Iris pigment epithelial cell (primary cell): ENCODE data around the gene G6PC3.

Source experiments
- DNase-seq: peaks from one replicate; pipeline ENCODE4 v3.0.0-alpha.2; 2011; ENCODE audit warnings: low read depth

G6PC3 gene

DNA sequence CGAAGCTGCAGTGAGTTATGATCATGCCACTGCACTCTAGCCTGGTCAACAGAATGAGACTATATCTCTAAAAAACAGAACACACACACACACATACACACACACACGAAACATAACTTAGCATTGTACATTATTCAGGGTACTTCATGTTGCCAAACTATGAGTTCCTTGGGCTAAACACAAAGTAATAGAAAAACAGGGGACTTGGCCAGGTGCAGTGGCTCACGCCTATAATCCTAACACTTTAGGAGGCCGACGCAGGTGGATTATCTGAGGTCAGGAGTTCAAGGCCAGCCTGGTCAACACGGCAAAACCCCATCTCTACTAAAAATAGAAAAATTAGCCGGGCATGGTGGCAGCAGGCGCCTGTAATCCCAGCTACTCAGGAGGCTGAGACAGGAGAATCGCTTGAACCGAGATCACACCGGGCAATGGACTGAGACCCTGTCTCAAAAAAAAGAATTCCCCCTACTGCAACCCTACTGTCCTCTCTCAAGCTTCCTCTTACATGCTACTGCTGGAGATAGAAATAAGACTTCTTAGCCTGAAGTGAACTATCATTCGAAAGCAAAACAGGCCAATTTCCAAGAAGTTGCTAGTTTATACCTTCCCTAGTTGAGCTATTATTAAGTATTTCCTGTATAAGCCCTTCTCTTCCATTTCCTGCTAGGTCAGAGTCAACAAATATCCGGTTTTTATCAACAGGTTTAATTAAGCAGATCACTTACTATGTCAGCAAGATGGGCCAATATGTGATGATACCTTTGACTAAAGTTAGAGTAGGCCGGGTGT is 11.2 kb upstream of the G6PC3 start:
- DNase-seq, result no peak

DNA sequence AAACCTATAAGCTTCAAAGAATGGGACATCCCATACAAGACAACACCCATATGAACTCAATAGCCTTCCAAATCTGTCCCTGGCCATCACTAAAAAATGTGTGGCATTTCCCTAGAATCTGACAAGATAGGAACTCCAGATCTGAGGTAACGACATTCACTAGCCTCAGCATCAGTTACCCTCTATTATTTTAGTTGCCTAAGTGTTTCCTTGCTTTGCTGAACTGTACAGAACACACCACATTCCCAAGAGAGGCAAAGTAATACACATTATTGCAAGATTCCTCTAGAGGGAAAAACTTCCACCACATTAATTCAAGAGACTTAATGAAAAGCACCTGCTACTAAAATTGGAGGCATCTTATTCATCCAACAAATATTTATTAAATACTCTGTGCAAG is 9.1 kb upstream of the G6PC3 start:
- no peak for DNase-seq

DNA sequence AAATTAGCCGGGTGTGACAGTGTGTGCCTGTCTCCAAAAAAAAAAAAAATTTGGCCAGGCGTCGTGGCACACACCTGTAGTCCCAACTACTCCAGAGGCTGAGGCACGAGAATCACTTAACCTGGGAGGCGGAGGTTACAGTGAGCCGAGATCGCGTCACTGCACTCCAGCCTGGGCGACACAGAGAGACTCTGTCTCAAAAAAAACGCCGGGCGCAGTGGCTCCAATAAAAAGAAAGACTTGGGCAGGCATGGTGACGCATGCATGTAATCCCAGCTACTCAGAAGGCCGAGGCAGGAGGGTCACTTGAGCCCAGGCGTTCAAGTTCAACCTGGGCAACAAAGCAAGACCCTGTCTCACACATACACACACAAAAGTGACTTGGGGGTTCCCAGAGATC is 7.7 kb upstream of the G6PC3 start:
- no peak for DNase-seq

DNA sequence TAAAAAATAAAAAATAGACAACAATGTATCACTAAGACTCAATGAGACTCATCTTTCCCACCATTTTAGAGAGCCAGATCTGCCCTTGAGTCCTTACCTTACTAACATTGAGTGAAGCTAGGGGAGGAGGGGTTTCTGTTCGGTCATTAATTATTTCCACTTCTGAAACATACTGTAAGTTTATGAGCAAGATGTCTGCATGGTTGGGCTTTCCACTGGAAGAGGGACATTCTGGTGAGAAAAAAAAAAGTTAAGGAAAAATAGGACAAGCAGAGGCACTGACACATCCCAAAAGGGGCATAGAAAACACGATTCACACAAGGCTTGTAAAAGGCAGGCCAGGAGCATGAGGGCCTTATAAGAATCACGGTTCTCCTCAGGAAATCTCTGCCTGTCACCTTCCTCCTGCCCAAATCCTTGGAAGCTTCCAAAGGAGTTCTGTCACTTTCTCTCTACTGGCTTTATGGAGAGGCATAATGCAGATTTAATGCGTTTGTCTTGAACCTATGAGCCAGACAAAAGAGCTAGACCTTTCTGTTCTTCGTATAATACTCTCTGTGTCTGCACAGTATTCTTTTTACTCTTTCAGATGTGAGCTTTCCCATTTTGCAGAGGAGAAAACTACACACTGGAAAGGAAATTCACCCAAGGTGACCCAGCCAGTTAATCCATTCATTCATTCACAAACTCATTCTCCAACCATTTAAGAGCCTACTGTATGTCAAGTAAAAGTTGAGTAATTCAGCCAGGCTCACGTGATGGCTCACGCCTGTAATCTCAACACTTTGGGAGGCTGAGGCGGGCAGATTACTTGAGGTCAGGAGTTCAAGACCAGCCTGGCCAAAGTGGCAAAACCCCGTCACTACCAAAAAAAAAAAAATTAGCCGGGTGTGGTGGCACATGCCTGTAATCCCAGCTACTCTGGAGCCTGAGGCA is 6.6 kb upstream of the G6PC3 start:
- DNase-seq, result no peak

DNA sequence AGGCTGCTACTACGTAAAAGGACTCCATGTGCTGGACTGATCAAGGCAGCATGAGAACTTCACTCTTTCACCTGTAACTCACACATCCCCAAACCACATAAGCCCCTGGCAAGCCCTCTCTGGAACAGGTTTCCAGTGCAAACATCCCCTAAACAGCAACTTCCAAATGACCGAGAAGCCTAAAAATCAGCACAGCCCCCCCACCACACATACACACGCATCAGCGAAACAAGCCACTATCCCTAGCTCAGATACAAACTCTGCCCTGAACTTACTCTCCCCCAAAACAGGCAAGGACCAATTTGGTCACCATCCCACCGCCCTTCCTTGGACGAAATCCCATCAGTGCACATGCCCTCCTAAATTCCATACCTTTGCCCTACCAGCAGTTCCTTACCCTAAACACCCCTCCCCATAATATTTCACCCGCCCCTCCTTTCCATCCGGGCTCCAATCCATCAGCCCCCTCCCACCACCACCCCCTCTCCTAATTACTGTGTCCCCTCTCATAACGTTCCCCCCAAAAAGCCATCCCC is 4.8 kb upstream of the G6PC3 start:
- no peak for DNase-seq

DNA sequence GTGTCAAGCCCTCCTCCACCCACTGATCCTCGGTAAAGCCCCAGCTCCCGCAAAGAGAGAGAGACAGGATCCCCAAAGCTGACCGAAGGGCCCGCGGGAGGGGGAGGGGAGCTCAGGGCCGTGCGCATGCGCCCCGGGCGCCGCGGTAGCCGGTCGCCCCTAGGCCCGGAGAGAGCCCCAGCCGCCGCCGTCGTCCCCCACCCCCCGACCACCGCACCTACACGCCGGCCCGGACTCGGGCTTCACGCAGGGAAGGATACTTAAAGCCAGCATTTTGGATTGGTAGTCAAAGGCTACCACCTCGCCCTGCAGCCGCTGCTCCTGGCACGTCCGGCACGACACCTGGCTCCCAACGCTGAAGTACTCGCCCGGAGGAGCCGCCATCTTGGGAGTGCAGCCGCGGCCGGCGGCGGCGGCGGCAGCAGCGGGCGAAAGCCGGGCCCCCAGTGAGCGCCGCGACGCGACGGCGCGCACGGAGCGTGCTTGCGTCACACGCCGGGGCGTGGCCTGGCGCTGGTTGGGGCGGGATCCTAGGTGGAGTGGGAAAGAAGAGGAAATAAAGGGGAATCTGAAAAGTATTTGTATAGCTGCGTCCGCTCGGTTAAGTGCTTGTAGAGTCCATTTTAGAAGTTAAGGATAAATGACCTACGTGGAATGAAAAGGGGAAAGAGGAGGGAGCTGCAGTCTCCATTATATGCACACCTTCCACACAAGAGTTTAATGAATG is 4.2 kb upstream of the G6PC3 start, which contains the start of gene LSM12:
Gene LSM12 (minus strand): TSS at position 468 of the 727 bp plus-strand sequence. CDS start 84 bp downstream, at position 384.
- peak; percentile 88 for DNase-seq

DNA sequence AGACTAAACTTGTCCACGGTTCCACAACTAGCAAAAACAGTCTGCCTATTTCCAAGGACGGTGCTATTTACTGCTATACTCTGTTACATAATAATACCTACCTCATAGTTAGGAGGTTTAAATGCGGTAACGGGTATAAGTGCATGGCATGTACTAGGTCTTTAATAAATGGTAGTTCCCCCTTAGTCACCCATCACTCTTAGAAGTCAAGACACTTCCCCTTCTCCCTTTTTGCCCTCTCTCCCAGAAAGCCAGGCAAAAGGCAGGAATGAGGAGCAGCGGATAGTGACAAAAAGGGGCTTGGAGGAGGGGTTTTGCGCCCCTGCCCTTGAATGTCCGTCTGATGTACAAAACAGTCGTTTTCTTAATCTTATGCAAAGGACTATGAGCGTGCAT is 3.0 kb upstream of the G6PC3 start:
- DNase-seq, result no peak

DNA sequence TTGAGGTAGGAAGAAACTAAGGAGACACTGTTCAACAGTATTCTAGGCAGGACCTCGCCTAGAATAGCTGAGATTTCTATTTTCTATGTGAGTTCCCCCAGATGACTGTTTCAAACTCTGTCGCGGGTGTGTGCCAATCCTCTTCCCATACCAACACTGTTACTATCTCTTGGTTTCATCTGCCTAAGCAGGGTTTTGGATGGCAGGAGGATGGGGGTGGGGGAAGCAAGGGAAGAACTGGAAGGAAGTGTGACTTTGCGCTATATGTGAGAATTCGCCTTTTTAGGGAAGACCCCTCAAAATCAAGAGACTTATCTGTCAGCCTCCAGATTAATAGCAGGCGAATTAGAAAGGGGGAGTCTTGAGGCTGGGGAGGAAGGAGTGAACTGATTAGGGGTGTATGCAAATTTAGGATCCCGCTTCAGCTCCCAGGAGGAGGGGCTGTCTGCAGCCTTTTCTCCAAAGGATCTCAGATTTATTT is 521 bp upstream of the G6PC3 start:
- peak; percentile 21 for DNase-seq

DNA sequence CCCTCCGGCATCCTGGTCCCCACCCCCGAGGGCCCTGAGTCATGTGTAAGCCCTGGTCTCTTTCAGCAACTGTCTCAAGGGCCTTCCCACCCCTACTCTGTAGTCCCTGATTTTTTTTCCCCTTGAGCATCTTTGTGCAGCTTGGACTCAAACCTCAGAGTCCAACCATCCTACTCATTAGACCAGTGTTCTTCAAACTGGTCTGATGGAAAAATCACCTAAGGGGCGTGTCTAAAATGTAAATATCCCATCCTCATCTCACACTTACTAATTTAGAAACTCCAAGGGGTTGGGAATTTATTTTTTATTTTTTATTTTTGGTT is 624 bp downstream of the G6PC3 start:
- DNase-seq, result peak; percentile 85

DNA sequence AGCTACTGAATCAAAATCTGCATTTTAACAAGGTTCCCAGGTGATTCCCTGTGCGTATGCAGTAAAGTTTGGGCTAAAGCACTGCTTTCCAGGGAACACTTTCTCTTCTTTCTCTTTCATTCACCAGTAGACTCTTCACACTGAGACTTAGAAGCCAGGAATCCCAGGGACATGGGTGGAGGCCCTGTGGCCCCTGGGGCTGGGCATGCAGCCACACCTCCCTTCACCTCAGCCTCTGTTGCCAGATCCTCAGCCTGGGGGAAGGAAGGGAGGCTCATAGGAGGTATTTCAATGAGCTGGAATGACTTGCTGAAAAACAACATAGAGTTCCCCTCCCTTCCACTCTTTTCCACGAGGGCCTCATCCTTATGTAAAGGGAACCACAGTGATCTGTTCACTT is 1.2 kb downstream of the G6PC3 start:
- no peak for DNase-seq

DNA sequence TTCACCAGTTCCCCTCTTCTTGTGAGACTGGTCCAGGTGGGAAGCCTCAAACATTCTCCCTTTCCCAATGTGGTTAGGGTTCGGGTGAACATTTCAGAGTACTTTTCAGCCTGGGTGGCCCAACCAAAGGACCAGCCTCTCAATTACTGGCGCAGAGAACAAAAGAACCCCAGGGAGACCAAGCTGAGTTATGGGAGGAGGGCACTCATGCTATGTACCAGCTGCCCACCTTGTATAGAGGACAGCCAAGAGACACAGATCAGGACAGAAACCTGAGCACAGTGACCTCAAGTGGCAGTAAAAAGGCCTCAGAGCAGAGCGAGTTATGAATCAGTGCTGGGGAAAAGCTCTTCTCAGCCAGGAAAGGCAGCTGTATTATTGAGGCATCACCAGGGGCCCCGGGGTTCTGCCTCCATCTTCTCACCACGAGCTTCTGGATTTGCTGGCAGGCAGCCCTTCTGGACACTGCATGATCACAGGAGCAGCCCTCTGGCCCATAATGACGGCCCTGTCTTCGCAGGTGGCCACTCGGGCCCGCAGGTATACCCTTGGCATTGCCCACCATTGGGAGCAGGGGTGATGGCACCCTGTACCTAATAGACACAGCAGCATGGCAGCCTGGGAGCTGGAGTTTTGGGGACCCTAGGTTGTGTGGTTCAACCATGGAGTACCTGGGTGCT is 3.8 kb downstream of the G6PC3 start:
- no peak for DNase-seq

DNA sequence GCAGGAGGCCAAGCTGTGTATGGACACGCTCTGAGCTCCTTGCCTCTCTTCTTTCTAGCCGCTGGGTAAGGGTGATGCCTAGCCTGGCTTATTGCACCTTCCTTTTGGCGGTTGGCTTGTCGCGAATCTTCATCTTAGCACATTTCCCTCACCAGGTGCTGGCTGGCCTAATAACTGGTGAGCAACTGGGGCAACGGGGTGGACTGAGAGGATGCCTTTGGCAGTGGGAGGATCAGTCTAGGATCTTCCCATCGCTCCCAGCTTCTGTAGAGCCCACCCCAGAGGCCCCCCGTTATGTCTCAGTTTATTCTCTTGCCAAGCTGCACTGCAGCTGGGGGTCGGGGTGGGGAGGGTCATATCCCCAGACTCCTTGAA is 4.4 kb downstream of the G6PC3 start:
- no peak for DNase-seq

DNA sequence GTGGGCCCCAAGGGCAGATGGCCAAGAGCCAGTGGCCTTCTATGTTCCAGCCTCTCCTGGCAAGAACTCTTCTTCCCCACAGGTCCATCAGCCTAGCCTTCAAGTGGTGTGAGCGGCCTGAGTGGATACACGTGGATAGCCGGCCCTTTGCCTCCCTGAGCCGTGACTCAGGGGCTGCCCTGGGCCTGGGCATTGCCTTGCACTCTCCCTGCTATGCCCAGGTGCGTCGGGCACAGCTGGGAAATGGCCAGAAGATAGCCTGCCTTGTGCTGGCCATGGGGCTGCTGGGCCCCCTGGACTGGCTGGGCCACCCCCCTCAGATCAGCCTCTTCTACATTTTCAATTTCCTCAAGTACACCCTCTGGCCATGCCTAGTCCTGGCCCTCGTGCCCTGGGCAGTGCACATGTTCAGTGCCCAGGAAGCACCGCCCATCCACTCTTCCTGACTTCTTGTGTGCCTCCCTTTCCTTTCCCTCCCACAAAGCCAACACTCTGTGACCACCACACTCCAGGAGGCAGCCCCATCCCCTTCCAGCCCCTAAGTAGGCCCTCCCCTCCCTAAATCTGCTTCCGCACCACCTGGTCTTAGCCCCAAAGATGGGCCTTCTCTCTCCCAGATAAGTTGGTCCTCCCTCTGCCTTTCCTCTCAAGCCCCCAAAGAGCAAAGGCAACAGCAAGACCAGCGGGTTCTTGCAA is 5.2 kb downstream of the G6PC3 start:
- DNase-seq, result no peak

DNA sequence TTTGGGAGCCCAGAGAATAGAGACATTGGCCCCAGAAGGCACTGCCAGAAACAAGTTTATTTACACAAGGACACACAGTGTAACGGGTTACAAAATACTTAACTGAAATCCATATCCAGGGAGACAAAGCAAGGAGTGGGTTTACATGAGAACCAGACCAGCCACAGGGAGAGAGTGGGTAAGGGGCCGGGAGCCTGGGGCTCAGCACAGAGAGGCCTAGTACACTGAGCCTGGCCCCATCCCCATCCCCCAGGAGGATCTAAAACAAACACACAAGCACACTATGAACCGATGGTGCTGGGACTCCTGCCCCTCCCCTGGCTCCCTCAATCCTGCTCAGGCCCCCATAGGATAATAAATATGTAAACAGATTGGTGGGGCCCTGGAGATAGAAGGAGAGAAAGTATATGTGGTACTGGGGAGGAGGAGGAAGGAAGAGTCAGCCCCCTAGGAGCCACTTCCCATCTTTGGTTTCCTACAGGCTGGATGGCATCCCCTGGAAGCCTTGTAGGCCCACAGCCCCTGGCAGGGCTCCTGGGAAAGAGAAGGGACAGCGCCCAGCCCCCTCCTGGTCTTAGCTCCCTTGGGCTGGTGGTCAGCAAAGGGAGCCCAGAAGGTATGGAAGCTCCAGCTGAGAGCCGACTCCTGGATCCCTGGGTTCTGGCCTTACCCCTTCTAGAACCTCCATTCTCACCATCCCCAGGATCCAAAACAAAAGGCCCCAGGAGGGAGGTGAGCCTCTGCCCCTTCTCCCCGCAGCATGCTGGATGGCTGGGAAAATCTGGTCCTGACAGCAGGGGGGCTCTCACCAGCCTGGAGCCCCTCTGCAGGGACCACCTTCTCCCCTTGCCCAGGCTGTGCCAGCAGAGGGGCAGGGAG is 6.4 kb downstream of the G6PC3 start:
- no peak for DNase-seq

DNA sequence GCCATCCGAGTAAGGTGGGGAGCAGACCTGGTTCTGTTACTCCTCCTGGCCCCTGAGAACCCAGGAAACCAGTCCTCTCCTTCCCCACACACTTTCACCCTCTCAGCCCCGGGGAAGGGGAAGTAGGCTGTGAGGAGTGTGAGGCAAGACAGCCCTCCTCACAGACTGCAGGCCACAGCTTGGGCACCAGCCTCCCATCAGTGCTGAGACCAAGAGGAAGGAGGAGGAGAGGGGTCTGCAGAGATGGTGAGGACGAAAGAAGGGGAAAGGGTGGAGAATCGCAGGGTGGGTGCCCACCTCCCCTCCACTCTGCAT is 7.0 kb downstream of the G6PC3 start:
- no peak for DNase-seq

DNA sequence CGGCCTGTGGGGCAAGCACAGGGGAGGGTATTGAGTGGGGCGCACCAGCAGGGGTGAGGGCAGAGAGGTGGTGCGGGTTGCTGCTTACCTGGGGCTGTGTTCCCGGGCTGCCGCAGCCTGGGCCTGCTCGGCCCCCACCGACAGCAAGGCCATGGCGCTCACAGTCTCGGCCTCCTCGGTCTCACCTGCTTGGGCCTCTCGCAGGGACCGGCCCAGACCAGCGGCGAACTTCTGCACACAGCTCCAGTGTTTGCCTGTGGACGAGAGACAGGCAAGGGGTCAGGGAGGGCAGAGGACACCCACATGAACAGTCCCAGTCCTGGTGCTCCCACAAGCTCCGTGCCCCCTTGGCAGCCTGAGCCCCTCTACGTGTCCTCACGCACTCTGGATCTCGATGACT is 7.9 kb downstream of the G6PC3 start:
- no peak for DNase-seq

DNA sequence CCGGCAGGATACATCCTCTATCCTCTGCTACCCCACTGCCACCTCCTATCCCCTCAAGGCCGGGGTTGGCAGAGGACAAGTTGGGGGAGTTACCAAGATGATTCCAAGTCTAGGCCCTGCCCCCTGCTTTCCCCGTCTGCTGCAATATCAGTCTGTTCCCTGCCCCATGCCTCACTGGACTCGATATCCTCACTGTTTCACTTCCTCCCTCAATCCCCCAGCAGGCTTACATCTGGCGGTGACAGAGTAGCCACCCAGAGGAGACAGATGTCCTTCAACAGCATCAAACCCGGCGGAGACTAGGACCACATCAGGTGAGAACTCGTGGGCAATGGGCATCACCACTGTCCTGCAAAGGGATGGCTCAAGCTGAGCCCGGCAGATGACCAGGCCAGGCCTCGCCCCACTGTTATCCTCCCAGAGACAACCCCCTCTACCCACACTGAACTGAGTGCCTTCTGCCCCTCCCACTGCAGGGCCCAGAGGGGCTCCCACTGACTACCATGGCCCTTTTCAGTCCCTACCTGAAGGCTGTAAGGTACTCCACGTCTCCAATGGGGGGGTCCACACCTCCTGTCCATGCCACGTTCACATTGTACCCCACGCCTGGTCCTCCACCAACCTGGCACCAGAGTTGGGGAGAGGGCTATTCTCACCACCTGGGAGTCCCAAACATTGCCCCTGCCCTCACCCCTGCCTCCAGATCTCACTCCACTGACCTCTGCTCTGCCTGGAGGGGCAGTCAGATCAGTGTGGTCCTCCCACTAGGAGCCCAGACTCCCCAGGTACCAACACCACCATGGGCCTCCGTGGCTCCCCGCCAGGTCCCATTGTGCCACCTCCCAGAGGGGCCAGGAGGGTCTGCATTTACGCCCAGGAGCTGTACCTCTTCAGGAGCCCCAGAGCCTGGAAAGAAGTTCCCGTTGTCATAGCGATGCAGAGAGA is 9.6 kb downstream of the G6PC3 start:
- no peak for DNase-seq

DNA sequence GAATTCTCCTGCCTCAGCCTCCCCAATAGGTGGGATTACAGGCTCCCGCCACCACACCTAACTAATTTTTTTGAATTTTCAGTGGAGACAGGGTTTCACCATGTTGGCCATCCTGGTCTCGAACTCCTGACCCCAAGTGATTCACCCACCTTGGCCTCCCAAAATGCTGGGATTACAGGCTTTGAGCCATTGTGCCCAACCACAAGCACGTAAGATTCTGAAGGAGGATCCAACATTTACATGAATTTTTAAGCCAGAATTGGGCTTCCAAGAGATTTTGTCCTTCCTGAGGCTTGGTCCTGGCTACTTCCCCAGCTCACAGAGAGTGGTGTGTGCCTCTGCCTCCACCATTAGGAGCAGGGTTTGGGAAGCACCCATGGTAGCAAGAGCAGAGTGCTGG is 11.1 kb downstream of the G6PC3 start:
- DNase-seq, result peak; percentile 15
